Cerebellar nuclear complex (tissue), 1 donor: ENCODE results near the gene FOXS1.

Experiments used
- DNase-seq, 2 experiments: peaks; one replicate each; lab custom pipeline; 2025; lab: John Stamatoyannopoulos, UW

The FOXS1 gene

DNA sequence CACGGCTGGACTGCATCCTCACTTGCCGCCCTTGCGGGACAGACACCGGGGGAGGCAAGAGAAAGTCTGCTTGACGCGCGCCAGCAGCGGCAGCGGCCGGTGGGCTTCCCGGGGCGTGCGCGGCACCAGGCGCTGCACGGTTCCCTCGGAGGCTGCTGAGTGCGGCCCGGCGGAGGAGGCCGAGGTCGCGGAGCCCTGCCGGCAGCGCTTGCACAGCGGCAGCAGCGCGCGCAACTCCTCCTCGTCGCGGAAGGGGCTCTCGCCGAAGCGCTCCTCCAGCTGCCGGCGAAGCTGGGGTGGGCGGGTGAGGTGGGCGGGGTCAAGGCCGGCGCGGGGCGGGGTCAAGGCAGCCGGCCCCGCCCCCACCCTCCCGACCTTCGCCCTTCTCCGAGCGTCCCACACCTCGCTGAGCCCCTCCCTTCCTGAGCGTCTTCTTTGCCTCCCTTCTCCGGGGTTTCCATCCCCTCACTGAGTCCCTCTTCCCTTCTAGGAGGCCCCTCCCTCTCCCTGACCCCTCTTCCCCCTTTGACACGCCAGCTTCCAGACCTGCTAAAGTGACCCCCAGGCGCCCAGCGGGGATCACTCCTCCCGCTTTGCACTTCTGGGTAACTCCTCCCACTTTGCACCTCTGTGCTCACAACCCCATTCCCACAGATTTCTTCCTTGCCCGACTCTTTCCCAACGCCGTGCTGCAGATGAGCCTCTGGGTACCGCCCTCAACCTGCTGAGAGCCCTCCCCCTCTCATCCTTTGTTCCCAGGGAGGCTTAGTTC lies 16.2 kb upstream of the FOXS1 start:
- no peak for DNase-seq

GRCh38 chr20:31861135-31861384 lies 15.7 kb upstream of the FOXS1 start:
- no peak for DNase-seq

GRCh38 chr20:31860390-31861134 lies 15.2 kb upstream of the FOXS1 start:
- no peak for DNase-seq

- DNase-seq, result no peak
Observed at GRCh38 chr20:31859998-31860380, 14.6 kb upstream of the FOXS1 start.

DNA sequence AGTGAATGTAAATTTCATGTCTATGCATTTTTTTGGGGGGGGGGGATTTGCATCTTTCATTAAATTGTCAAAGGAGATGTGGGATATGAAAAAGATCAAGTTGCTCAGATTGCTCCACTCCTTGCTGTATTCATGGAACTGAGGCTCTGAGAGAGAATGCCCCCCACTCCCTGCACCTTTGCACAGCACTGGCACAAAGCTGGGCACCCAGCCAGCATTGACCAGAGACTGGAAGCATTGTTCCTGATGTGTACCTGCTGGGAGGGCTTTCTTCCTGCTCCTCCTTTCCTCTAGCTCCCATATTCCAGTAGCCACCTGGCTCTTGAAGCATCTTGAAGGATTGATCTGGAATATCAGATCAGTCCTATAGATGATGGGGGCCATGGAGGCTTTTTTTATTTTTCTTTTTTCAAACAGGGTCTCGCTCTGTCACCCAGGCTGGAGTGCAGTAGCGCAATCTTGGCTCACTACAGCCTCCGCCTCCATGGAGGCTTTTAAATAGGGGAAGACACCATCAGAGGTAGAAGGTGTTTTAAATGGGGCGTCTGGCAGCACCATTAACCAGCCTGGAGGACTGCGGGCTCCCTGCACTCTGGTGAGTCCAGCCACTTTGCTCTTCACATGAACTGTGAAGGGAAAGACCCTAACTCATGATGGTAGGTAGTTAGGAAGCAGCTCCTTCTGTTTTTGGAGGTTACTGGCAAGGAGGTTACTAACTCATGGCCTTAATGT lies 14.0 kb upstream of the FOXS1 start:
- no peak for DNase-seq

GRCh38 chr20:31858760-31859083 lies 13.3 kb upstream of the FOXS1 start:
- no peak for DNase-seq

DNA sequence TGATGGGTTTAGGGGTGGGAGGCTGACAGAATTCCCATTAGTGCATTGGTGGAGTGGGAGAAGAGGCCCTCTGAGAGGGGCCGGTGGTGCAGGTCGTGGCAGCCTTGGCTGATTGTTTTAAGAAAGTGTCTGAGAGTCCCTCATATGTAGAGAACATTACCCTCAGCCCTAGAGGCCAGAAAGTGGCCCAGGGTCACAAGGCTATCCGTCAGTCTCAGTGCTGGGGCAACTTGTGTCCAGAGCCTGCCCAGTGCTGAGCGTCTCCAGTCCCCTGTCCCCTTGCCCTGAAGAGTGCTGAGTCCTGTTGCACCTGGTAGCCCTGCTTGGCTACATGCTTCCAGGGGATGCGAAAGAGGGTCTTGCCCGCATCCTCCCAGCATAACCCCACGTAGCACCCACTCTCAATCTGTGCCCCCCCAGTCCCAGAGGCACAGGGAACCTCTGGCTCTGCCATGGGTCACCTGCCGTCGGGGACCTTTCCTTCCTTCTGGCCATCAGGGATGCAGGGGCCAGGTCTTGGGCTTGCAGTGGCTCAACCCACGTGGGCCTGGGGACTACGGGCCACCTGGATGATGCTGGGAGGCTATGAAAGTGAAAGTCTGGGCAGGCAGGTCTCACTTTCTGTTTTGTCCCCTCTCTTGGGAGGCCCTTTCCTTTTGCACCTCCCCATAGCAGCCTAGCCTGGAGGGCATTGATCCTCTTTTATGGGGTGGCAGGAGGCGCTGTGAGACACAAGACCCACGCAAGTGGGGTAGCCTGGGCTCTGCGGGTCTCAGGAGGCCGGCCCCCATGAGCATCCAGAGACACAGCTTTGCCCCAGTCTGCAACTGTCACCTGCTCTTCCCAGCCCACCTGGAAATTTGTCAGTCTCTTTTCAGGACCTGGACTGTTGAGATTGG lies 12.7 kb upstream of the FOXS1 start:
- no peak for DNase-seq

- no peak for DNase-seq
Observed at GRCh38 chr20:31856516-31856915, 11.1 kb upstream of the FOXS1 start.

GRCh38 chr20:31853481-31853880 lies 8.1 kb upstream of the FOXS1 start:
- DNase-seq, result no peak

DNA sequence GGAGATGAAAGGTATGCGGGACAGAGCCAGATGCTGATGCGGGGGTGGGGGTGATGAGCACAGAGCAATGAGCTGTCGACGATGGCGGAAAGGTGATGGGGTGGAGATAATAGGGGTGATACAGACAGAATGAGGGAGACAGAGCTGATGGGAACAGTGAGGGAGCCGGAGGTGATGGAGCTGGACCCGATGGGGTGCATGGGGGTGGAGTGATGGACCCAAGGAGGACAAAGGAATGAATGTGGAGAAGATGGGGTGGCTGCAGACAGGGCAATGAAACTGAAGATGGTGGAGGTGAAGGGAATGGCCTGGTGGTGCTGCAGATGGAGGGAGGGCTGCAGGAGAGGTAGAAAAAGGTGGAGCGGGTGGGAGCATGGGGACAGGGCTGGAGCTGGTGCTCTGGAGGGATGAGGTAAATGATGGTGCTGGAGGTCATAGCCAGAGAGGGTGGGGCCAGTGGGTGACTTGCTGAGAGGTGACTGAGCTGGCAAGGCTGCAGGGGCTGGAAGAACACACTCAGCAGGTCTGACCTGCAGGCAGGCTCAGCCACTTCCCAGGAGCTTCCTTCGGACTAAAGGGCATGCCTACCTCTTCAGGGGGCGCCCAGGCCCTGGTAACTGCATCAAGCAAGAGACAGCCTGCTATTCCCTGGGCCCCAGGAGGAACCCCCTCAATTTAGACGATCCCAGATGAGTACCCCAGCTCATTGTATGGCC lies 6.0 kb upstream of the FOXS1 start:
- no peak for DNase-seq

DNA sequence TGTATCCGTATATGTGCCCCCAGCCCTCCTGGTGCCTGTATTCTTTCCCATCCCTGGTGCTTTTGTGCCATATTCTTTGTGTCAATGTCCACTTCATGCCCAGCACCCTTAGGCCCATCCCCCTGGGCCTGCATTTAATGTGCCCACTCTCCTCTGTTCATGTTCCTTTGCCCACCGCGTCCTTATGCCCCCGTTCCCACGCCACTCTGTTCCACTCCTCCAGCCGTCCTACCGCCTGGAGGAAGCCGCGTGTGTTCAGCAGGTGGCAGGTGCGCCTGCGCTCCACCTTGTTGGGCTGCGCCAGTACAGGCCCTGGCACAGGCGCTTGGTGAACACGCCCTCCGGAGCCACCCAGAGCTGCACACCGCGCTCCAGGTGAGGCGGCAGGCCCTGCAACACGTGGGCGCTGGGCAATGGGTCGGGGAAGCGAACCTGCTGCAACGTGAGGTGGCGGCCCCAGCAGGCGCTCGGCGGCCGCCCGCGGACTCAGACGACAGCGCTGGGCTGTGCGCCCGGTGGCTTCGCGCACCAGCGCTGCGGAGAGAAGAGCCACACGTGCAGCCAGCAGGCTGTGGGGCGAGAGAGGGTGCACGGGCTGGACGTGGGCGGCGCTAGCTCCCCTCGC lies 4.0 kb upstream of the FOXS1 start:
- no peak for DNase-seq

- no peak for DNase-seq
Observed at GRCh38 chr20:31848088-31848999, 2.9 kb upstream of the FOXS1 start.

DNA sequence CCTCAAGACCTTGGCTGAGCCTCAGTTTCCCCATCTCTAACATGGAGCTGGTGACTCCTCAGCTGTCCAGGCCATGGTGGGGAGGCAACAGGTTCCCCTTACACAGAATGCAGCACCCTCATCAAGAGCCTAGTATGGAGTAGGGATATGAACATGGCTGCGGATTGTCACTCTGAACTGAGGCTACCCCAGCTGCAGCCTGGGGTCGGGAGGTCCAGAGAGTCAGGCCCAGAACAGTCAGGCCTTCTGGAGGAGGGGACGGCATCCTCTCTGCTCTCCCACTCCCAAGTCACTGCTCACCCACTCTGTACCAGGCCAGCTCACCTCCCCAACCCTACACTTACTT lies 1.4 kb upstream of the FOXS1 start:
- no peak for DNase-seq

DNA sequence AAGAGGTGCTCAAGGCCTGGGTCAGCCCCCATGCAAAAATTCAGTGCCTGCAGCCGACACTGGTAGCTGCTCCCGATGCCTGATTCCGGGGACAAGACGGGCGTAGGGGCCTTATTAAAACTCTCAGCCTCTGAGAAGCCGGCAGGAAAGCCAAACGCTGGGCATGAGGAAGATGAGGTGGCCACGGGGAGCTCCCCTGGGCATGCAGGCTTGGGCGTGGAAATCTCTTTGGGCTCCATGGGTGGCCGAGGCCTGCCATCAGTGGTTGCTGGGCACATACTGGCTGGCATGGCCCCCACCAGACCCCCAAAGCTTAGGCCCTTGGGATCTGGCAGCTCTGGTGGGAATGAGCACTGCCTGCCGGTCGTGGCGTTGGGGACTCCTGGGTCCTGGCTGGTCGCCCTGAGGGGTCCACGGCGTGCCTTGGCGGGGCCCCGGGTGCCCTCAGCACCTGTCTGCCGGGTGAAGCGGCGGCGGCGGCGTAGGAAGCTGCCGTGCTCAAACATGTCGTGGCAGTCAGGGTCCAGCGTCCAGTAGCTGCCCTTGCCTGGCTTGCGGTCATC lies 586 bp downstream of the FOXS1 start:
- no peak for DNase-seq

DNA sequence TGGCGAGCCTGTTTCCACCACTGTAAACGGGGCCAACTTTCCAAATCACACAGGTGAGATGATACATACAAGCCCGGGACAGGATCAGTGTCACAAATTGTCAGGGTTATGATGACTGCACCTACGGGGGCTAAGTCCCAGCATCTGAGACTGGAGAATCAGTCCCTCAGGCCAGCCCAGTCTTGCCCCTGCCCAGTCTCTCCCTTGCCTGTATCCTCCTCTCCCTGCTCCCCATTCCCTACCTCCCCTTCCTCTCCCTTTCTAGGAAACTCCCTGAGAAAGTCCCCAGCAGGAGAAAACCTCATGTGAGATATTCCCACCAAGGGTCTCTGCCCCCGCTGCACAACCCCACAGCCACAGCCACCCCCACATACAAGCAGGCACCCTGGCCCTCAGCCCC lies 1.5 kb downstream of the FOXS1 start:
- no peak for DNase-seq

- DNase-seq, result no peak
Observed at GRCh38 chr20:31843288-31843687, 2.1 kb downstream of the FOXS1 start.

DNA sequence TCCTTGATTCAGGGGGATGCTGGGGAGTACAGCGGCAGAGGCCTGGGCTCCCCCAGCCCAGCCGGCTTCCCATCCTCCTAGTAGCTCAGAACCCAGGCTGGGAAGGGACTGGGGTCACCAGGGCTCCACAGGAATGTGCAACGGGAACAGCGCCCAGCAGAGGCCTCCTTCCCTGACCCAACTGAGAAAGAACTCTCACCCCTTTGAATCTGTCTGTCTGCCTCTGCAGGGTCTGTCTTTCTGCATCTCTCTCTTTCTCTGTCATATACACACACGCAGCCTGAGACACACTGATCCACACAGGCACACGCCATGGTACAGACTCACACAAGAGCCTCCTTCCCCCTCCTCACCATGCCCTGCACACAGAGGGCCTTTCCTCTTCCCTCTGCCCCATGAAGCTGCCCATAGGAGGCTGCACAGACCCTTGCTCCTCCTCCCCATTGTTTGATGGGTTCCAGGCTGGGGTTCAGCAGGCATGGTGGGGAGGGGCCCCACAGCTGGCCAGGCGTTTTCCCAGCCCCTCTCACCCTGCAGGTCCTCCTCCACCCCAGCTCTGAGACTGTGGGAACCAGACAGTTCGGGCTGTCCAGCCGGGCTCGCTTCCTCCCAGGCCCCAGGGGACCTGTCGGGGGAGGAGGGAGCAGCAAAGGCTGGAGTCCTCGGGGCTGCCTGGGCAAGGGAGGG lies 2.8 kb downstream of the FOXS1 start:
- DNase-seq, result no peak

GRCh38 chr20:31841928-31842327 lies 3.5 kb downstream of the FOXS1 start:
- DNase-seq, result no peak
